Measurements from ENCODE around the gene PAN2.

PAN2 gene

DNA sequence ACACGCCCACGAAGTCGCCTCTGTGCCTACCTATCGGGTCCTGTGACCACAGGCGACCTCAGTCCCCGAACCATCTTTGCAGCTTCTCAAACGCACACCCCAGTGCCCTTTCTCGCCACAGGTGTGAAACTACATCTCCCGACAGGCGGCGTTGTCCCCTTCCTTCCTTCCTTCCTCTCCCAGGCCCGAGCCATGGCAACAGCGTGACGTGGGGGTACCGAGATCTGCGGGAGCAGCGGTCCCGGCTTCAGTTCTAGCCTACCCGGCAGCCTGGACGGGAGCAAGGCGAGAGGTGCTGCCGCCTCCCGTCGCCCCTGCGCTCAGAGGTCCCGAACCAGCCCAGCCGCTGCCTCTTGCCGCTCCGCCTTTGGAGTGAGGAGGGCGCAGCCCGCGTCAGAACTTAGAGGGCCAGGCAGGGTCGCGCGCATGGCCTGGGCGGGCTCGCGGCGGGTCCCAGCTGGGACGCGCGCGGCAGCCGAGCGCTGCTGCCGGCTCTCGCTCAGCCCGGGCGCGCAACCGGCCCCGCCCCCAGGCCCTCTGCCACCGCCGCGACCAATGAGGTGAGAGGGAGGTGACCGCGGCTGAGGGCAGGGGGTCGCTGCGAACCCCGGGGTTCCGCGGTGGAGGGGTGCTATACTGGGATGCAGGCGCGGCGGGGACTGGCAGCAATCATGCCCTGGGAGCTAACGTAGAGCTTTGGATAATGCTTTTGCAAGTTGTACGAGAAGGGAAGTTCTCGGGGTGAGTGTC lies 66.9 kb downstream of the PAN2 start, which contains the start of gene COQ10A:
Gene COQ10A (plus strand): TSS at position 250 of the 750 bp plus-strand sequence. CDS start 177 bp downstream, at position 427.
- DNase-seq (ENCODE audit: low read depth) = peak; percentile 83
